Placental epithelial cell (primary cell): Measurements from ENCODE around the gene CXCR5. TPM values are rescaled to one million over a fixed set of nuclear protein-coding genes. Genes with fewer than 3 reads are reported as not detected.

ENCODE experiments used
- small RNA-seq: library from RNA; depleted of rRNA; stranded (forward); fragments of <200 nt; gene quantifications from one replicate; pipeline ENCODE3, GENCODE V24; 2012
- total RNA-seq: library from RNA; depleted of rRNA; stranded (reverse); fragments of >200 nt; gene quantifications from 2 replicates; pipeline ENCODE4 v1.2.3, GENCODE V29; 2012

The CXCR5 gene, protein sequence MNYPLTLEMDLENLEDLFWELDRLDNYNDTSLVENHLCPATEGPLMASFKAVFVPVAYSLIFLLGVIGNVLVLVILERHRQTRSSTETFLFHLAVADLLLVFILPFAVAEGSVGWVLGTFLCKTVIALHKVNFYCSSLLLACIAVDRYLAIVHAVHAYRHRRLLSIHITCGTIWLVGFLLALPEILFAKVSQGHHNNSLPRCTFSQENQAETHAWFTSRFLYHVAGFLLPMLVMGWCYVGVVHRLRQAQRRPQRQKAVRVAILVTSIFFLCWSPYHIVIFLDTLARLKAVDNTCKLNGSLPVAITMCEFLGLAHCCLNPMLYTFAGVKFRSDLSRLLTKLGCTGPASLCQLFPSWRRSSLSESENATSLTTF
- total RNA-seq: 0.11 TPM in 1 of 2 replicates, not detected in the other

GRCh38 chr11:118883368-118884071 lies at the start of gene CXCR5:
Gene CXCR5, plus strand, starts transcription at chr11:118883892. Its CDS starts 50 bp downstream, at chr11:118883942.

Small RNAs within 50 kb of the gene (small RNA-seq; reads per million reads assigned to genes)
- gene MIR4492 (not detected), gene RF00019 (not detected), gene RN7SL688P (not detected)

Other genes with a start within 250 kb of the CXCR5 start
- not detected in 2 replicates for gene TREH, start 204.2 kb upstream of the CXCR5 start, total RNA-seq
- 96.2 and 124 TPM in 2 replicates for gene DDX6, start 92.7 kb upstream of the CXCR5 start, total RNA-seq
- 31.4 and 35.3 TPM in 2 replicates for gene BCL9L, start 42.0 kb downstream of the CXCR5 start, total RNA-seq
- gene UPK2, start 72.4 kb downstream of the CXCR5 start, total RNA-seq: 0.33 and 2.4 TPM in 2 replicates
- not detected in 2 replicates for gene FOXR1, start 87.9 kb downstream of the CXCR5 start, total RNA-seq
- gene CENATAC, start 114.2 kb downstream of the CXCR5 start, total RNA-seq: 16.8 and 20.8 TPM in 2 replicates
- gene RPS25, start 134.5 kb downstream of the CXCR5 start, total RNA-seq: 703 and 705 TPM in 2 replicates
- gene TRAPPC4, start 134.9 kb downstream of the CXCR5 start, total RNA-seq: 91.3 and 95.8 TPM in 2 replicates
- 26.3 and 30.4 TPM in 2 replicates for gene SLC37A4, start 147.0 kb downstream of the CXCR5 start, total RNA-seq
- gene HYOU1, start 173.3 kb downstream of the CXCR5 start, total RNA-seq: 63.6 and 225 TPM in 2 replicates
- gene VPS11, start 183.9 kb downstream of the CXCR5 start, total RNA-seq: 23.2 and 28.7 TPM in 2 replicates
- 2.7 and 12.8 TPM in 2 replicates for gene HMBS, start 201.0 kb downstream of the CXCR5 start, total RNA-seq
- 20.0 and 32.4 TPM in 2 replicates for gene DPAGT1, start 218.0 kb downstream of the CXCR5 start, total RNA-seq
- gene C2CD2L, start 223.5 kb downstream of the CXCR5 start, total RNA-seq: 2.4 and 4.6 TPM in 2 replicates
- gene HINFP, start 237.7 kb downstream of the CXCR5 start, total RNA-seq: 20.4 and 21.0 TPM in 2 replicates